T-helper 1 cell treated with Interleukin-12 subunit alpha and Interleukin-12 subunit beta and Interleukin-4 antibody, amounts not matched to agents 30 ng/mL and 1 ng/mL, for 36 hours (primary cell): ENCODE results near the gene TAF1B. TPM values are rescaled to one million over a fixed set of nuclear protein-coding genes. Genes with fewer than 3 reads are reported as not detected.

ENCODE experiments used
- intact Hi-C: fragments of 100-400 bp; cut with micrococcal nuclease; formaldehyde crosslinking; loops from one replicate; pipeline ENCODE4 v1.15.1; 2024
- total RNA-seq: library from RNA; stranded (reverse); gene quantifications from 2 replicates; pipeline ENCODE4 v1.2.3, GENCODE V29; 2022

Gene TAF1B
- 35.5 and 36.1 TPM in 2 replicates for total RNA-seq

DNA sequence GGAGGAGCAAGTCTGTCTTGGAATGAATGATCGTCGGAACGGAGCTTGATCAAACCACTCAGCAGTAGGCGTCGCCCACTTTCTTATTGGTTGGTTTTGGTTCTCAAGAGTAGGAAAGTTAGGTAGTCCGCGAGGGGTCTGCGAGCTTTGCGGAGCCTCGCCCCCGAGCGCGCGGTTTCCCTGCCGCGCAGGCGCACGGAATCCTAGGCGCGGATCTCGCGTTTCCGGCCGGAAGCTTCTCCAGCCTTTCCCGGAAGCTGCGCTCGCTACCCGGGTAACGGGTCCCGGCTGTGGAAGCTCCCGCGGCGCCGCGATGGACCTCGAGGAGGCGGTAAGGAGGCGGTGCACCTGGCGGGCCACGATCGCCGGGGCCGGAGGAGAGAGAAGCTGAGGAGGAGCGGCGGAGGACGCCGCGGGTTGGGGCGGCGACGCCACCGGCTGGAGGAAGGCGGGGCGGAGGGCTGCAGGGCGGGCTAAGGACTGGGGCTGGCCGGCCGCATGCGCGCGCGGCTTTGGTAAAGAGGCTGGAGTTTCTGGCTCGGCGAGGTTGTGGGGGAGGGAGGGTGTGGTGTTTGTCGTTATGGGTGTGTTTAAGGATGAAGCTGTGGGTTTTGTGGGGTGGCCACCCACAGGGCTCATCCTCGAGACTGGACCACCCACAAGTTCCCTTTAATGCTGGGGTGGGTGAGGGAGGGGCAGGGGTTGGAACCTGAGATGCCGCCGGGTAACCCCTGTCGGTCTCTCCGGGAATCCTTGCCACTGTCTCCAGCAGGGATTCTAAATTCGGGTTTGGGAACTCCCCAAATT lies at the start of gene TAF1B:
Gene TAF1B (plus strand): TSS at position 246 of the 807 bp plus-strand sequence. CDS start 68 bp downstream, at position 314.
- intact Hi-C loops, result loop anchor here (1.0 to 2.0 kb wide), 11 partner anchors 29 to 605 kb away; partner anchors contain the start of genes ADAM17, CPSF3, GRHL1 and HPCAL1

DNA sequence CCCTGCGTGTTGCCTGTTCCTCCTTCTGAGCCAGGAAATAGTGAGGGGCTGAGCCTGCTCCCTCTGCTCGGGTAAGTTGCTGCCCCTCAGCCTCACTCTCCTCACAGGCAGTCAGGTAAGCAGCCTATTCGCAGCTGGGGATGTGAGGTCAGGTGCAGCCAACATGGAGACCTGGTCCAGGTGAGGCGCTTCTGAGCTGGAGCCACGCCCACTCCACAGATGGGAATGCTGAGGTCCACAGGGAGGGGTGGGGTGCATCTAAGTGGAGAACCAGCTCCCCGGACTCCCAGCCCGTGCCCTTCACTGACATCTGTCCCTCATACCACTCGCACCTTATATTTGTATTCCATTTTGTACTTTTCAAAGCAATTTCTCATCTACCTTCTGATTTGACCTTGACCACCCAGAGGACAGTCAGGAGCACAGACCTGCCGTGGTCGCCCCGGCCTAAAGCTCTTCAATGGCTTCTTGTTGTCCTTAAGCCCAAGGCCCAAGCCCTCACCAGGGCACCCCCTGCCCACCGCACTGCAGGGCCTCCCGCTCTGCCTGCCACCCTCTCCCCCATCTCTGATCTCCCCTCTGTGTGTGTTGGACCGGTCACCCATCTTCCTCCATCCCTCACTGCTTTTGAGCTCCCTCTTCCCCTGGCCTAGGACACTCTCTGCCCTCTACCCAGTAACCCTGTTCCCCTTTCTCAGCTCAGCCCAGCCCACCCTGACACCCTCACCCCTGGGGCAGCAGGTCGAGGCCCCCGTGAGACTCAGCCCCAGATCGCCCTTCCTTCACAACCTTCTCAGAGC lies 49.2 kb upstream of the TAF1B start:
- intact Hi-C loops, result no loop called here

DNA sequence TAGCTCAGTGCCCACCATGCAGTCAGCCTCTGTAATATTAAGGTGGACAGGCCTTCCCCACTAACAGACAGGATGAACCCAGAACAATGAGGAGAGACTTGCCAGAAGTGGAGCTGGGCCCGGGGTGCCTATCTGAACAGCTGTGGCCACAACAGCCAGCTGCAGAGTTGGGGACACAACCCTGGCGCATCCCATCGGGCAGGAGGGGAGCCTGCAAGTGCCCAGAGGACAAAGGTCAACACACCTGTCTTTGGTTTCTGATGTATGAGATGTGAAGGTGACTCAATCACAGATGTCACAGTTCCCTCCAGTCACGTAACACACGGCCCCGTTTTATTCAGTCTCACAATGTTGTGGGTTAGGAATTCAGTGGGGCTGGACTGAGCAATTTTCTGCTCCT lies 48.2 kb upstream of the TAF1B start:
- intact Hi-C loops, result no loop called here

DNA sequence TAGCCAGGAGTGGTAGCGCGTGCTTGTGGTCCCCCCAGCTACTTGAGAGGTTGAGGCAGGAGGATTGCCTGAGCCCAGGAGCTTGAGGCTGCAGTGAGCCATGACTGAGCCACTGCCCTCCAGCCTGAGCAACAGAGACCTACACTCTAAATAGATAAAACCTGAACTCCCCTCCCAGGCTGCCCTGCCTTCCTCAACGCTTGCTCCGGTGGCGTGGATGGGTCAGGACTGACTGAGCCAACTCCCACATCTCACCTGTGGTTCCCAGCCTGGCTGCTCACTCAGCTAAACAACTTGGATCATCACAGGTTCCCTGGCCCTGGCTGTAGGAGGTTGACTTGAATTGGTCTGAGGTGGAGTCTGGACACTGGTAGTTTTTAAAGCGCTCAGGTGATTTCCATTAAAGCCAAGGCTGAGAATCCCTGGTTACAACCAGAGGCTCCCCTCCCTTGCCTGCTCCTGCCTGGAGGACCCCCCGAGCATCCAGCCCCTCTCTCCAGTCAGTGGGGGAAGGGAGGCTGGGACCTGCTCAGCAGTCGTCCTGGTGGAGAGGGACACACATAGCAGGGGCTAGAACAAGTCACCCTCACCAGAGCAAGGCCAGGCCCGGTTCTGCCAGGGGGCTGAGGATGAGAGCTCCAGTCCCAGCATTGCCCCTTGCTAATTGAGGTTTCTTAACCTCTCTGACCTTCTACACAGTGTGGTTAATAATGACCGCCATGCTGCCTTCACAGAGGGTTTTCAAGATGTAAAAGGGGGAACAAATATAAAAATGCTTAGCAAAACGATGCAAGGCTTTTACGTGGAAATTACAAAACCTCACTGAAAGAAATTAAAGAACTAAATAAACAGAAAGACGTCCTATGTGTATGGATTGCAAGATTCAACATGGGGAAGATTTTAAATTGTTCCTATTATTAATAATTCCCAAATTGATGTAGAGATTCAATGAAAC lies 46.9 kb upstream of the TAF1B start:
- intact Hi-C loops, result no loop called here

DNA sequence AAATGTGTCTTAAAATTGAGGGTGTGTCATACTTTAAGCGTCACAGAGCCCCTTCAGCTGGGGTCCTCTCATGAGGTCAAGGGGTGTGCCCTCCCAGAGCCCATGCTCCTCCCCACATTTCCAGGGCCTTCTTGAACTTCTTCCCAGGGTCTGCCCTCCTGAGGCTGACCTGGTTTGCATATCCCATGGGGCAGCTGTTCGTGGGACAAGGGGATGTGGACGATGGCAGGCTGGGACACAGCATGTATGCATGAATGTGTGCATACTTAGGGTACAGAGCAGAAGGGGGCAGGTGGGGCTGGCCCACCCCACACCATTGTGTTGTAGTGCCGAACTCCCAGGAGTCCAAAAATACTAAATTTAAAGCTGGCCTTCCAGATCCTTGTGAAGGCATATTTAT lies 46.2 kb upstream of the TAF1B start:
- intact Hi-C loops, result no loop called here

DNA sequence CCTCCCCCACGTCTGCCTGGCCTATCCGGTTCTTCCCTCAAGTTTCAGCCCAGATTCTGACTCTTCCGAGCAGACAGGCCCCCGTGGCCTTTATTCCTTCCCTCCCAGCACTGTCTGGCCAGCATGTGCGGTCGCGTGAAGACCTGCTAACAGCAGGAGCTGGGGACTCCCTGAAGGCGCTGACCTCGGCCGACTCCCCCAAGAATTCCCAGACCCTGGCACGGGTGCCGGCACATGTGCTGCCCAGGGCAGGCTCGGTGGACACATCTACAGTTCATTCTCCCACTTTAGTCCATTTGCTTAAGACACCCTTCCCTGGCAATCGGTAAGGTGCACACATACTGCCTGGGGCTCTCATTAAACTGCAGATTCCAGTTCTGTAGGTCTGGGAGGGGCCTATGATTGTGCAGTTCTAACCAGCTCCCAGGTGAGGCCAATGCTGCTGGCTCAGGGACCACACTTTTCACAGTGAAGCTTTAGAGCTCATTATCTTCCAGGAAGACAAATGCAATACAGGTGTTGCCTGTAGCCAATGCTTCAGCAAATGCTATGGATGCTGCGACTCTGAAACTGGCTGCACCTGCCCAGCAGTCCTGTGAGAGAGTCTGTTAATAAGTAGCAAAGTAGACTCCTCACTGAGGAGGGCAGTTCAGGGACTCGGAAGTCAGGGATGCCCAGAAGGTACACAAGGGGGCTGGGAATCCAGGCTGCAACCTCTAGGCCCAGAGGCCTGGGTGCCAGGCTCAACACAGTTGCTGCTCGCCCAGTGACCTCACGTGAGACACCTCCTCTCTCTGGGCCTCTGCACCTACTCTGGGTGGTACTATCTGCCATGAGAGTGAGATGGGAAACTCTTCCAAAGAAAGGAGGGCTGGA lies 45.4 kb upstream of the TAF1B start:
- intact Hi-C loops, result no loop called here

DNA sequence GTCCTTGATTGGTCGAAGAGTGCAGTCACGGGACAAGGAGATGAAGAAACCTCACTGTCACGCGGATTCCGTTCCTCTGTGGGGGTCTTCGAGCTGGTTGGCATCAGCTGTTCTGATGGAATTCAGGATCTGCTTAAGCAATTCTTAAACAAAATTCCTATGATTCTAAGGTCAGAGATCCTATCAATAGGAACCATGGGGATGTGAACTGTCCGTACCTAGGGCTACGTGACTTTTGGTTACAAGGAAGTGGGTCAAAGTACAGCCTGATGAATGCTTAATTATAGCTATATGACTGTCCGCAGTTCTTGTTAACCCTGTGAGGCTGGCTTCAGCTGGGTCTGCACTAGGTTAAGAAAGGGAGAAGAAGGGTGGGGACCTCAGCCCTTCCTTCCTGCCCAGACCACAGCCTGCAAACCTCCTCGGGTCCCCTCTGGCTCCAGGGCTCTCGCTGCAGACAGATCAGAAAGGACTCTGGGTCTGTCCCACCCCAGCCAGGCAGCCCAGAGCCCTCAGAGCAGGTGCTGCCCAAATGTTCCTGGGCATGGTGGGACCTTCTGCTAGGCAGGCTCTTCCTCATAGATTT lies 44.2 kb upstream of the TAF1B start:
- intact Hi-C loops, result loop anchor here (1.0 kb wide), 6 partner anchors 17 to 249 kb away; partner anchors contain the start of gene TAF1B

DNA sequence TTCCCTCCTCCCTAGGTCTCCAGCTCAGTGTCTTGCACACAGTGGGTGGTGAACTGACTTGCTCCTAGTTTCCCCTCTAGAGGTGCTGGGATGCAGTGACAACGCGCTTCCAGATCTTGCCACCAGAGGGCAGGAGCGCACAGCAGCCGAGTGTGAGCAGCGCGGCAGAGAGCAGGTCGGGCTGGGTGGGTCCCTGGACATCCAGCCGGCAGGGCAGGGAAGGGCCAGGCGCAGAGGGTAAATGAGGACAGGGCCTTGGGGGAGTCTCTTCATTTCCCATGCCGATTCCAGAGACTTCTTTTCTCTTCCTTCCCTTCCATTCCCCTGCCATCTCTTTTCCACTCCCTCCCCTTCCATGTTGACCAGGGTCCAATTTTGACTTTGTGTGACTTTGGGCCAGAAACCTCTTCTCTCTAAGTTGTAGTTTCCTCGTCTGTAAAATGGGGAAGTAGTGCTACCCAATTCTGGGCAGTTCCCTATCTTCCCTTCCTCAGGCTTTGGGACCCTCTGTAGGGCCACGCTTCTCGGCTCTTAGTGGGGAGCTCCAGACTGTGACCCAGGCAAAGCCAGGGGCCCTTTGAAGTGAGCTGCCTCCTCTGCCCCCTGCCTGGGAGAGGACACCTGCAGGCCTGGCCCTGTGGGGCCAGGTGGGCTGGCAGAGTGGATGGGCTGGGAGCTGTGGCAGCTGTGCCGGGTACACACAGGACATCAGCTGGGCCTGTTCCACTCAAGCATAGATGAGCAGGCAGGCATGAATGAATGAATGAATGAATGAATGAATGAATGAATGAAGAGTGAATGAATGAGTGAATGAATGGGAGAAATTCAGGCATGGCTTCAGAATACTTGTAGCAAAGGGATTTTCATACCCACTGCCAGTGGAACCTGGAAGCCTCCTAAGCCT lies 43.3 kb upstream of the TAF1B start:
- intact Hi-C loops, result loop anchor here (1.0 kb wide), 6 partner anchors 18 to 248 kb away; partner anchors contain the start of gene TAF1B

DNA sequence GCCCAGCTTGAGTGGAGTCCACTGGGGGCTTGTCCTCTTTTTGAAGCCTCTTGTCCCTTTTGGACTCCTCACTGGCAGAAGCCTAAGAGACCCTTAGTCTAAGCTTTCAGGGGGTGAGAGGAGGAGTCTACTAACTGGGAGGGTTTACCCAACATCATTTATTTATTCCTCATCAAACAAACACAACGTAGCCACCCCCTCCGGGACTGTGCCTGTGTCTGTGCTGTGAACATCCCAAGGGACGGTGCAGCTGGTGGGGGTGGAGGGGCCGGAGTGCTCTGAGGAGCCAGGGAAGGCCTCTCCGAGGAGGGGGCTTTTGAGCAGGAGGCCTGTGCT lies 42.7 kb upstream of the TAF1B start:
- intact Hi-C loops, result no loop called here

DNA sequence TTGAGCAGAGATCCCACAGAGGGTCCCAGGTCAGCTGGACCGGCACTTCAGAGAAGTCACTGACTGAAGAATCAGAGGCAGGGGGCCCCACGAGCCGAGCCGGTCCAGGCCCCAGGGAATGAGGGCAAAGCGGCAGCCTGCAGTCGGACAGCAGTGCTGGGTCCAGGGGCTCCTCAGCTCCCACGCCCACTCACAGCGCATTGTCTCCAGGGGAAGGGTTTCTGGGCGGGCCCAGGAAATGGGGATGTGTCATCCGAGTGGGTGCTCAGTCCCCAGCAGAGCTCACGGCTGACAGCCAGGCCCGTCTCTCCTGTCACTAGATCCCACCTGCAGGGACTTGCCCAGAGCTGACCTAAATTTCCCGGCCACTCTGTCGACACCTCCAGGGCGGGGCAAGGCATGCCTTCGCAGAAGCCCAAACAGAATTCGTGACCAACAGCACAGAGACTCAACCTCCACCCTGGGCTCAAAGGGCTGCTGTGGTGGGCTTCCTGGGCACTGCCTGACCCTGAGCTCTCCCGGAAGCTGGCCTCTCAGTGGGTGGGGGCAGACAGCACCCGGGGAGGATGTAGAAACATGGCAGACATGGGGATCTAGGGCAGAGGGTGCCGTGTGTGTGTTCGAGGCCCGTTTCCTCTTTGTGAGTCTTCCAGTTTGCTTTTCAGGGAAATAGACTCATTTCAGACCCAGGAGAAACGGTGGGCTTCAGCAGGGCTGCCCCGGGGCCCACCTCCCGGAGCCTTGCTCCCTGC lies 42.1 kb upstream of the TAF1B start:
- intact Hi-C loops, result no loop called here

DNA sequence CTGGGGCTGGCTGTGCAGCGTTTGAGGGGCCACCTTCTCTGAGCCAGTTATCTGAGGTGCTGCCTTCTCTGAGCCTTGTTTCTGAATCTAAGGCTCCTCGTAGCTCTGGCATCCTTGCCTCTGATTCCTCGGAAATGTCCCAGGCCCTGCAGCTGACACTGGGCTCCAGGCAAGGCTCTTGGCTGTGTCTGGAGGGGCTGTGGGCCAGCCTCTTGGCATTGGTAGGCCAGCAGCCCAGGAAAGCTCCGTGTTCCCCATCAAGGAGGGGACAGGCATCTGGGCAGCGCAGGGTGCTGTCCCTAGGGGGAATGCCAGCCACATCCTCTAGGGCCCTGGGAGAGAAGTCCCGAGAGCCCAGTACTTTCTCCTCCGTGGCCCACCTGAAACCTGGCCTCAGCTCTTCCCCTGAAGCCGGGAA lies 40.7 kb upstream of the TAF1B start:
- intact Hi-C loops, result no loop called here

DNA sequence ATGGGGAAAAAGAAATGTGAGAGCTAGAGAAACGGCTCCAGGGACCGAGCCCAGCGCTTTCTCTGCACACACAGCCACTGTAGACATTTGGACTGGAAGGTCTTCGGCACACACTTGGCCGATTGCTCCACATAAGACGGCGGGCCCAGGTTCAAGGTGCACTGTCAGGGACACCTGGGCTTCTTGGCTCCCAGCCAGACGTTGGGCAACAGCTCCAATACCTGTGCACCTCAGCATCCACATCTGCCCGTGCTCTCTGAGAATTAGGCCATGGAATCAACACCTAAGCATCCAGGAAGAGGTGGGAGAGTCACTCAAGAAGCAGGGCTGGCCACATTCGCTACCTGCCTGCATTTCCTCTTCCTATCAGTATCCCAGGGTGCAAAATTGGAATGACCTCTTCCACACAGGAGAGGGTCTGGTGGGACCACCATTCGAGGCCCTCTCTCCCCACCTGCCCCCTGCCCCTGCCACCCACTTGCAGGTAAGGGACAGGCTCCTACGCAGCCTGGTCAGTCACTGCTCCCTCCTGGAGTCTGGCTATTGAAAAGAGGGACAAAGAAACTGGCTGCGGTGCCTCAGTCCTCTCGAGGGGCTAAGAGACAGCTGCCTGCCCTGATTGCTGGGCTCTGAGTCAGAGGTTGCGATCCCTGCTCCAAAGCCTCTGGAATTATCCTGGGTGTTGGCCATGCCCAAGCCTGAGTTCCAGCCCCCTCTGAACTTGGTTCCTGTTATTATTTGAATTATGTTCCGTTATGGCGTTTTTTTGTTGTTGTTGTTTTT lies 40.1 kb upstream of the TAF1B start:
- intact Hi-C loops, result no loop called here

DNA sequence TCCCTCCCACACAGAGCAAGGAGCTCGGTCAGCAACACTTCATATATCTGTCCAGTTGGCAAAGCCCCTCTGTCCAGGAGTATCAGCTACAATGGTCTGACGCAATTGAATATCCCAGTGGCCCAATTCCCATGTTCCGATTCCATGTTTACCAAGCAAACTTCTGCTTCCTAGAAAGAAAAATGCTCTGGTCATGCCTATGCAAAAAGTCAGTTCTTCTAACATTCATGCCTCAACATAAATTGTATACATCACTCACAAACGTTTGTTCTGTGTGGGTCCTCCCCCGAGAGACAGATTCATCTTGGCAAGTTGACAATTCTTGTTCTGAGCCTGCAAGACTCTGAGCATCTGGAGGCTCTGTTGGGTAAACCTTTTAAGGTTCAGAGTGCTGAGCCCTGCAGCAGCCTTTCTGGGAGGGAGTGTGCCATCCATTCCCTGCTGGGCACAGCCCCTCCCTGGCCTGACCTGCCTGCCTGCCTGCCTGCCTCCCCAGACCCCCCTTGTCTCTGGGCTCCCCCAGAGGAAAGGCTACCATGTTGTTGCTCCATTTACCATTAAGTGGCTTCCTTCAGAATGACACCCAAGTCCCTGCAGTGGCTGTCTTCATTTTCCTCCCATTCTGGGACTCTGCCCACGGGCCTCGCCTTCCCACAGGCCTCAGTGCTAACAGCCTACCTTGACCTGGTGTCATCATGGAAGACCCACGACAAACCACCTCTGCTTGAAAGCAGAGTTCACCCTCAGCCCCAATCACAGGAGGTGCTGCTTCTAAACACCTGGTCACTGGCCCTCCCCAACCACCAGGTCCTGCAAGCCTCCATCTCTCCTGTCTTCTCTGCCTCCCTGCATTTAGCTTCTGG lies 37.6 kb upstream of the TAF1B start:
- intact Hi-C loops, result no loop called here

DNA sequence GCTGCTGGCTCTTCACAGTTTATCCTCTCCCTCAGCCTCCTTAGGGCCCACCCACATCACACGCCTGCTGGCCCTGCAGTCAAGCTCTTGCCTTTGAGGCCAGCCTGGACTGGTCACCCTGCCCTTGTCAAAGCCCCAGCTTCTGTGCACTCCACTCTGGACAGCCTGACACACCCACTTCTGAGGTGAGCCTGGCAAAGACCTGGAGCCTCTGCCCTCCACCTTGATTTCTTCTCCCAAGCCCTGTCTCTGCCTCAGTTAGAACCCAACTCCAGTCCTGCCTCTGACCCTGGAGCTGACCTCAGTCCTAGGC lies 37.0 kb upstream of the TAF1B start:
- intact Hi-C loops, result no loop called here

DNA sequence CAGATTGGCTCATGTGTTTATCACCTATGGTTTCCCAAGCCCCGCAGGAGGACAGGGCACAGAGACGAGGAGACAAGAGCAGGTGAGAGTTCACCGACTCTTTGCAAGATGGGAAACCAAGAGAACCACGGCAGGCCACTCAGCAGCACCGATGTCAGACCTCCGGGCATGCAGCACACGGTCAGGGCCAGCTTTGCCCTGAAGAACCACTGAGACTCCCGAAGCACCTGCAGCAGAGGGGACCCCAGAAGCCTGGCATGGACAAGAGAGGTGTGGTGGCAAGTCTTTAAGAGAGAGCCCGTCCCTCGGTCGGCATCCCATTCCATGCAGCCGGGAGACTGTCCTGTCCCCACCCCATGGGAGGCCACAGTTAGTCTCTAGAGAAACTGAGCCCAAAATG lies 36.6 kb upstream of the TAF1B start:
- intact Hi-C loops, result no loop called here

DNA sequence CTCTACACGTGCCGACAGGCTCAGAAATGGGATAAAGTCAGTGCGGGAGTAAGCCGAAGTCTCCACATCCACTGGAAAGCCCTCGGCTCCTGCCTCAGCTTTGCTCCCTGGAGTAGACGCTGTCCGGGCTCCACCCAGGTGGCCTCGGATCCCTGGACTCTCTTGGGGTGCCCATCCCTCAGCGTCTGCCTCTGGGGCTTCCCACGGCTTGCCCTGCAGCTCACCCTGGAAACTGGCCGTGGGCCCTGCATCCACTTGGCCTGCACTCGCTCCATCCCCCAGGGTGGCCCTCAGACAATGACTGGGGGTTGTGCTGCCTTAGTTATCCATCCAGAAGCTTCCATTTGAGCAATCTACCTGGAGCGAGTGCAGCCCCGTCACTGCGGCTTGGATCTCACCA lies 36.2 kb upstream of the TAF1B start:
- intact Hi-C loops, result no loop called here
